NCI-H526 (cell line): ENCODE measurements around the gene FAAP100.
"Not testable (repeated sequence)": the region's sequence is repeated elsewhere in the genome, so short reads cannot be mapped to it uniquely, and the experiment has no call there.

ENCODE experiments used
- DNase-seq, 2 experiments: peaks; one replicate each; lab custom pipeline; 2025; lab: John Stamatoyannopoulos, UW

Gene FAAP100

DNA sequence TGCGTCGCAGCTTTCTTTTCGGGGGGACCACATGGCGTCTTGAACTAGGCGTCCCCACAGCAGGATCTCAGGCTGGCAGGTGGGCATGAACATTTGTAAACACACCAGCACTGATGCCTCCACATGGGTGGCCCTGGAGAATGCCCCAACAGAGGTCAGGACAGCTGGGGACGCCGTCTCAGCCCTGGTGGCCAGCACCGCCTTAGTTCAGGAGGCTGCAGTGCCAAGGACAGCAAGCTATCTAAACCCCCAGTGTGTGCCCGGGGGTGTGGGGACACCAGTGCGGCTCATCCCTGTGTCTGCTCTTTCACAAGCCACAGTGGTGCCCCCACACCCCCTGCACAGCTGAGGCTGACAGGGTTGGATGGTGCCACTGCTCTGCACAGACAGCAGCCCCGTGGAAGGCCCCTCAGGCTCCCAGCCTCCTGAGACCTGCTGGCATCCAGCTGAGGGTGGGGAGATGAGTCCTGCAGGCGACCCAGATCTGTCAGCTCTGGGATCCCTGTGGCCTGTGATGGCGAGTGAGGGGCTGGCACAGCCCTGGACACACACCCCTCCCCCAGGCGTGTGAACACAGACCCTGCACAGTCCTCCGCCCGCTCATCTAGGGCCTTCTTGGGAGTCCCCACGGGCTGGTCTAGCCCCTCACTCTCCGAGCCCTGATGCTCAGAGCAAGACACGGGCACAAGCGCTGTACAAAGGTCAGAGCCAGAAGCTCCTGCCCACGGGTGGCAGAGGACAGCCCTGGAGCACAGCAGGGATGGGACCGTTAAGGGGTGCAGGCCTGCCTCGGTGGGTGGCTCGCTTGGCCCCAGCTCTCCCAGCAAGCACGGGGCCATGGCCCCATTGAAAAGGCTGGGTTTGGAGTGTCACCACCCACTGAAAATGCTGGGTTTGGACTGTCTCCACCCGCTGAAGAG is 13.2 kb downstream of the FAAP100 start:
- no peak for DNase-seq

DNA sequence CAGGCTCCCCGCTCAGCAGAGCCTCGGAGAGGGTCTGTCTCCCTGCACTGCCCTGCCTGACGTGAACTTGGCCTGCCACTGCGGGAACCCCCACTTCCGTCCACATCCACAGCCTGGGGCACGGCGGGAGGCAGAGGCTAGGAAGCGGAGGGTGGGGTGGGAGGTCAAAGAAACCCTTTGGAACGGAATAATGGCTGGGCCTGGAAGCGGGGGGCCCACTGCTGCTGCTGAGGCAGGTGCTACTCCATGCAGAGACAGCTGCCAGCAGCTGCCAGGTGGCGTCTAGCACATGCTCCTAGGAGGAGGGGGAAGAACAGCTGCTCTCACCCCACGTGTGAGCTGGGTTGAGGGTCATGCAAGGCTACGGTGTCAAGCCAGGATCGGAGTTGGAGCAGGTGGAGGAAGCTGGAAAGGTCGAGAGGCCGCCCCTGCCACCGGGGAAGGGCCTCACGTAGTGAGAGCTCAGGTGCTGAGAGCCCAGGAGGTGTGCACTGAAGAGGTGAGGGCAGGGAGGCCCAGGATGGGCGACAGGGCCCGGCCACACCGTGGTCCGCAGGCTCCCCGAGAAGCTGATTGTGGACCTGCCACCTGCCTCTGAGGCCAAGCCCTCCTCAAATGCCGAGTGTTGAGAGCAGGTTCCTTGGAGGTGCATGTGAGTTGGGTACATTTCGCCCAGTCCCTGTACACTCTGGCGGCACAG is 14.1 kb downstream of the FAAP100 start:
- DNase-seq = peak in 1 of 2 experiments; percentile 52

DNA sequence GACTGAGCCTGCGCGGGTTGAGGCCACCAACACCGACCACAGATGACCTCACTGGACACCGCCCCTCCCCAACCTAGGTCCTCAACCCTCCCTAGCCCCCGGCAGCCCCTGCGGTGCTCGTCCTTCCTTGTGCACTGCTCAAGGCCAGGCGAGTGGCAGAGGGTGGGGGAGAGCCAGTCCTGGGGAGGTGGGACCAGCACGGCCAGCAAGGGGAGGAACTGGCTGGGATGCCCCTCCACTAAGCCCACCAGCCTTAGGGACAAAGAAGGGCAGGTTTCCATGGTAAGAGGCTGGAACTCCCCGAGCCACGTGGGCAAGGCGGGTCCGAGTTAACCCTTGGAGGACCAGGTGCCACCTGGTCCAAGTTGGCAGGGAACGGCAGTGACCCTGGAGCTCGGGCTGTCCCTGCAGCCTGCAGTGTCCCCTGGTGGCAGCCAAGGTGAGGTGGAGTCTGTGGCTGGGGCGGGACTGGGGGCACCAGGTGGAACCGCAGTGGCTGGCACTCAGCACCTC is 14.8 kb downstream of the FAAP100 start:
- peak; percentile 40 to 75 for DNase-seq

DNA sequence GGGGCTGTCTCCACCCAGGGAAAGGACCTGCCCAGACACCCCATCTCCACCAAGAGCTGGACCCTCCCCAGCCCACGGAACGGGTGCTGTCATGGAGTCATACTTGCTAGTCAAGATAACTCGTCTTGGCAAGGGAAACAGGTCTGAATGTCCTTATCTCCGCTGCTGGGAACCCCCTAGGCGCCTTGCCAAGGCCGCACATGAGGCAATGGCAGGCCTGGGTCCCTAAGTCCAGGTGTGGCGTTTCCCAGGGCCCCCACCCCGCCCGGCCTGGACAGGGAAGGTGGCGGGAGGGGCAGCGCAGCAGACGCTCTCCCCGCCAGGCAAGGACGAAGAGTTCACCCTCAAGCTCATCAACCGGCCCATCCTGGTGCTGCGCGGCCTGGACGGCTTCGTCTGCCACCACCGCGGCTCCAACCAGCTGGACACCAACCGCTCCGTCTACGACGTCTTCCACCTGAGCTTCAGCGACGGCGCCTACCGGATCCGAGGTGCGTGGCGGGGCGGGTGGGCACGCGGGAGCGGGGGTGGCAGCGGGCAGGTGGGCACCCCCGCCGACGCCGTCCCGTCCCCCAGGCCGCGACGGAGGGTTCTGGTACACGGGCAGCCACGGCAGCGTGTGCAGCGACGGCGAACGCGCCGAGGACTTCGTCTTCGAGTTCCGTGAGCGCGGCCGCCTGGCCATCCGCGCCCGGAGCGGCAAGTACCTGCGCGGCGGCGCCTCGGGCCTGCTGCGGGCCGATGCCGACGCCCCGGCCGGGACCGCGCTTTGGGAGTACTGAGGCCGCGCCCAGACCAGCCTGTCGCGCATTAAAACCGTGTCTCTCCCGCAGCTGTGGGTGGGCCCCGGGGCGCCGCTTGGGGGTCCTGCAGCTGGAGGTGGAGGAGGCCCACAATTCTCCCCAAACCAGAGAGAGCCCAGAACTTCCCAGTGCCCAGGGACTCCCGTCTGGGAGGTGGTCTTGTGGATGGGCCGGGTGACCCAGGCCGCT is 15.6 kb downstream of the FAAP100 start:
- DNase-seq = peak in 1 of 2 experiments; percentile 56

DNA sequence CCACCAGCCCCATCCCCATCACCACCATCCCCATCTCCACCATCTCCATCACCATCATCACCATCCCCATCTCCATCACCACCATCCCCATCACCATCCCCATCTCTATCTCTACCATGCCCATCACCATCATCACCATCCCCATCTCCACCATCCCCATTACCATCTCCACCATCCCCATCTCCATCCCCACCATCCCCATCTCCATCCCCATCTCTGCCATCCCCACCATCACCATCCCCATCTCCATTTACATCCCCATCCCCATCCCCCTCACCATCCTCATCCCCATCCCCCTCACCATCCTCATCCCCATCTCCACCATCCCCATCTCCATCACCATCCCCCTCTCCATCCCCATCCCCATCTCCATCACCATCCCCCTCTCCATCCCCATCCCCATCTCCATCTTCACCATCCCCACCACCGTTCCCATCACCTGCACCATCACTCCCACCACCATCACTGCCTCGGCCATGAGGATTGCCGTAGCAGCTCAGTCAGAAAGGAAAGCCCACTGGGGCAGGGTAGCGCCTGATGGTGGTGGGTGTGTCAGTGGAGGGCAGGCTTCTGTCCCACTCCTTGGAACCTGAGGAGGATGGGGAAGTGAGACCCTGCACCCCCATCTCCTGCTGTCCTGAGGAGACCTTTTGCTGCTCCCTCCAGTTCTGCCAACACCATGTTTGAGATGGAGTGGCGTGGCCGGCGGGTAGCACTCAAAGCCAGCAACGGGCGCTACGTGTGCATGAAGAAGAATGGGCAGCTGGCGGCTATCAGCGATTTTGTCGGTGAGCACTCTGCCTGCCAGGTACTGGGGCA is 16.5 kb downstream of the FAAP100 start:
- no peak for DNase-seq

DNA sequence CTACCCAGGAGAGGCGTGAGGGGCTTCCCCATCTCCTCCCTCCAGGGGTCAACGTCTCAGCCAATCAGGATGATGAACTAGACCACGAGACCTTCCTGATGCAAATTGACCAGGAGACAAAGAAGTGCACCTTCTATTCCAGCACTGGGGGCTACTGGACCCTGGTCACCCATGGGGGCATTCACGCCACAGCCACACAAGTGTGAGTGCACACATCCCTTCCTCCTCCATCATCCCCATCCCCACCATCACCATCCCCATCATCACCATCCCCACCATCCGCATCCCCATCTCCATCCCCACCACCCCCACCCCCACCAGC is 17.2 kb downstream of the FAAP100 start:
- no peak for DNase-seq

DNA sequence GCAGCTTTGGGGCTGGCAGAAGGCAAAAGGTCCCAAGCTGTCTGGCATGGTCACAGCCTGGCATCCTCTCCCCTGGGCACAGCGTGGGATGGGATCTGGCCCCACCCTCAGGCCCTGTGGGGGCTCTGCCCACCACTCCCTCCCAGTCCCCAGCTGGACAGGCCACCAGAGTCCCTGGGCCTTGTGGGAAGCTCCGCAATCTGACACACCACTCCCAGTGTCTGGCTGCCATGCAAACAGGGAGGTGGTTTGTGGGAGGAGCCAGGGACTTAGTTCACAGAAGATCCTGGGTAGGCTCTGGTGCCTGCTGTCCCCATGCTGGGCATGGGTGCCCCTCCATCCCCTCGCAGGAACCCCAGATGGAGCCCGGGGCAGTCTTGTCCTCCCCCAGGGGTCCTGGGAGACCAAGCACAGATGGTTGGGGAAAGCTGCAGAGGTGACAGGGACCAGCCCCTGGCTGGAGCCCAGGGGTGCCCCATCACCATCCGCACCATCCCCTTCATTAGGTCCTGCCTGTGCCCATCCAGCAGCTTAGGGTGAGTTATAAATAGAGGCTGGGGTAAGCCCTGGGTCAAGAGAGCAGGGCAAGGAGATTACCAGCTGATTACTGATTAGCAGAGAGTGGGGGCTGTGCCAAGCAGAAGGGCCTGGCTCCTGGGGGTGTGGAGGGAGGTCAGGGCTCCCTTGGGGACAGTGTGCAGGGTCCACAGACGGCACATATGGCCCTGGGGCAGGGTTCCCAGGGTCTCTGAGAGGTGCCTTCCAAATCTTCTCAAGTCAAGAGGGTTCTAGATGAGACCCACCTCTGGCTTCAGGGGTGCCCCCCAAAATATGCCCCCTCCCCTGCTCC is 17.8 kb downstream of the FAAP100 start:
- peak in 1 of 2 experiments; percentile 57 for DNase-seq

DNA sequence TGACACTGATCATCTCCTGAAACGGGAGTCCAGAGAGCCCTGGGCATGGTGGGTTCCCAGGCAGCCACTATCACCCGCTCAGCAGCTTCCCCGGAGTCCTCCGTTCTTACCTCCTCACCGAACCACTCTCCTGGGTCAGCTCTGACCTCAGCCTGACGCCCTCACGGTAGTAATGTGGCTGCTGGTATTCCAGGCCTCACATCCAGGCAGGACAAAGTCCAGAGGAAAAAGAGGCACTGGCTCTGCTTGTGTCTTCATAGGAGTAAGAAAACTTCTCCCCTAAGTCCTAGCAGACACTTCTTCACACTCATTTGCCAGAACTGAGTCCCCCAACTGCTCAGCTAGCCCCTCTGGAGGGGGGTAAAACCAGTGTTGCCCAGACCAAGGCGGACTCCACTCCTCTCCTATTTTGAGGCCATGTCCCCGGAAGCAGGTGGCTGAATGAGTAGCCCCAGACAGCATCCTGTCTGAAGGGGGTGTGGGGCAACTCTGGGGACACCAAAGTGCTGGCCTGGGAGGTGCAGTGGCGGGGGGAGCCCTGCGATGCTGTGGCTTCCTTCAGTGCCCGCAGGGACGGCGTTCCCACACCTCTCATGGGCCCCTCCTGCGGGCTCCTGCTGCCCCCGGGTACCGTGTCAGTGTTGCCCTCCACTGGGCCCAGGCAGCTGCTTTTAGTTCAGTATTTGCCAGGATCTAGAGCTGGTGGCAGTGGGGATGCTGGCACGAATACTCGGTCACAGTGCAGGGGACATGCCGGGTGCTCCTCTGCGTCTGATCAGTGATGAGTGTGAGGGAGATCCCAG is 18.6 kb downstream of the FAAP100 start:
- DNase-seq = no peak

DNA sequence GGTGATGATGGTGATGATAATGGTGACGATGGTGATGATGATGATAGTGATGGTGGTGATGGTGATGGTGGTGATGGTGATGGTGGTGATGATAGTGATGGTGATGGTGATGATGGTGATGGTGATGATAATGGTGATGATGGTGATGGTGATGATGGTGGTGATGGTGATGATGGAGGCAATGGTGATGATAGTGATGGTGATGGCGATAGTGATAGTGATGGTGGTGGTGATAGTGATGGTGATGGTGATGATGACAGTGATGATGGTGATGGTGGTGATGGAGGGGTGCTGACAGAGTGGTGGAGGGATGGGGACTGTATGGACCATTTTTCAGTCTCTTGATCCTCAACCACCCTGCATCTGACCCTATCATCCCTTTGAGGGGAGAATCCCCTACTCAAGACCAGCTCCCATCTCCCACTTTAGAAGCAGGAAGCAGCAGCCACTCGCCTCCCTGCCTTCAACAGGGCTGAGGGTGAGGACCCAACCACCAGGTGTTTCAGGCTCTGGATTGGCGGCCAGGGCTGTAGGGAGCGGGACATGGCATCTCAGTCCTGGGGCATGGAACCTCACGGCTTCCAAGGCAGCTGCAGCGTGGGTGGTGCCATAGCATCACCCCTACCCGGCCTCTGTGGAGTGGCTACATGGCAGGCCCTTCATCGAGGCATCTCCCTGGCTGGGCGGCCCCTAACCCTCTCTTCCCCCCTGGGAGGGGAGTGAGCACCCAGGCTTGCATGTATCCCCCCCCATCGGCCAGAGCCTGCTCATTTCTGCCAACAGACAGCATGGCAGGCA is 19.5 kb downstream of the FAAP100 start:
- no peak for DNase-seq

DNA sequence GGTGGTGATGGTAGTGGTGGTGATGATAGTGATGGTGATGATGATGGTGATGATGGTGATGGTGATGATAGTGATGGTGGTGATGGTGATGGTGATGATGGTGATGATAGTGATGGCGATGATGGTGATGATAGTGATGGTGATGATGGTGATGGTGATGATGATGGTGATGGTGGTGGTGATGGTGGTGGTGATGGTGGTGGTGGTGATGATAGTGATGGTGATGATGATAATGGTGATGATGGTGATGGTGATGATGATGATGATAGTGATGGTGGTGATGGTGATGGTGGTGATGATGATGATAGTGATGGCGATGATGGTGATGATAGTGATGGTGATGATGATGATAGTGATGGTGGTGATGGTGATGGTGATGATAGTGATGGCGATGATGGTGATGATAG is 20.2 kb downstream of the FAAP100 start:
- not testable (repeated sequence) for DNase-seq

DNA sequence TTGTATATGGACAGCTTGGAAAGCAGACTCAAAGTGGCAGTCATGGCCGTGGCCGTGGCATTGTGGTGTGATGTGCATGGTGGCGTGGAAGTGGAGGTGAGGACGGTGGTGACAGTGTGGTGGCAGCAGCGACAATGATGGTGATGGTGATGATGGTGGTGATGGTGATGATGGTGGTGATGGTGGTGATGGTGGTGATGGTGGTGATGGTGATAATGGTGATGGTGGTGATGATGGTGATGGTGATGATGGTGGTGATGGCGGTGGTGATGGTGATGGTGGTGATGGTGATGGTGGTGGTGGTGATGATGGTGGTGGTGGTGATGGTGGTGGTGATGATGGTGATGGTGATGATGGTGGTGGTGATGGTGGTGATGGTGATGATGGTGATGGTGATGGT is 21.1 kb downstream of the FAAP100 start:
- DNase-seq = not testable (repeated sequence)

DNA sequence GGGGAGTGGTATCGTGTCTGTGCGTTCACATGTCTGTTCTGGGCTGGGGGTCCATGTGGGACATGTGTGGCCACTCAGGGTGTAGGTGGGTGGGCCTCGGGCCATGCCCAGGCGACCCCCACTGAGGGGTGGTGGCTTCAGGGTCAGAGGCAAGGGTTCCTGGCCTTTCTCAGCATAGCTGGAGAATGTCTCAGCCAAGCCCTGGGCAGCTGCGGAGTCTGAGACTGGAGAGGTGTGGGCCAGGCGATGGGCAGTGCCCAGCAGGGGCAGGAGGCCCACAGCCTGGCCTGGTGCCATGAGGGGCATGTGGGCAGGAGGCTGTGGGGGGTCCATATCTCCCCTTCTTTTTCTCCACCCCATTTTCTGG is 22.7 kb downstream of the FAAP100 start:
- DNase-seq = no peak

DNA sequence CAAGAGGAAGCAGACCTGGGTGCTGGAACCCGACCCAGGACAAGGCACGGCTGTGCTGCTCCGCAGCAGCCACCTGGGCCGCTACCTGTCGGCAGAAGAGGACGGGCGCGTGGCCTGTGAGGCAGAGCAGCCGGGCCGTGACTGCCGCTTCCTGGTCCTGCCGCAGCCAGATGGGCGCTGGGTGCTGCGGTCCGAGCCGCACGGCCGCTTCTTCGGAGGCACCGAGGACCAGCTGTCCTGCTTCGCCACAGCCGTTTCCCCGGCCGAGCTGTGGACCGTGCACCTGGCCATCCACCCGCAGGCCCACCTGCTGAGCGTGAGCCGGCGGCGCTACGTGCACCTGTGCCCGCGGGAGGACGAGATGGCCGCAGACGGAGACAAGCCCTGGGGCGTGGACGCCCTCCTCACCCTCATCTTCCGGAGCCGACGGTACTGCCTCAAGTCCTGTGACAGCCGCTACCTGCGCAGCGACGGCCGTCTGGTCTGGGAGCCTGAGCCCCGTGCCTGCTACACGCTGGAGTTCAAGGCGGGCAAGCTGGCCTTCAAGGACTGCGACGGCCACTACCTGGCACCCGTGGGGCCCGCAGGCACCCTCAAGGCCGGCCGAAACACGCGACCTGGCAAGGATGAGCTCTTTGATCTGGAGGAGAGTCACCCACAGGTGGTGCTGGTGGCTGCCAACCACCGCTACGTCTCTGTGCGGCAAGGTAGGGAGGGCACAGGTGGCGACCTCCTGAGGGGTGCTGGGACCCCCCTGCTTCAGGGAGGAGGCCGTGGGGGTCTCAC is 23.3 kb downstream of the FAAP100 start:
- DNase-seq = peak in 1 of 2 experiments; percentile 75

DNA sequence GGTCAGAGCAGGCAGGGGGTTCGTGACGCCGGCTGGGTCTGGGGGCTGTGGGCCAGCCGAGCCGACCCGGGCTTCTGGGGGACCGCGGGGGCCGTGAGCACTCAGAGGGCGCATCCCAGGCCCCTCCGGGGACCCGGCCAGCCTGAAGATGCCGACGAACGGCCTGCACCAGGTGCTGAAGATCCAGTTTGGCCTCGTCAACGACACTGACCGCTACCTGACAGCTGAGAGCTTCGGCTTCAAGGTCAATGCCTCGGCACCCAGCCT is 23.8 kb downstream of the FAAP100 start:
- no peak for DNase-seq

DNA sequence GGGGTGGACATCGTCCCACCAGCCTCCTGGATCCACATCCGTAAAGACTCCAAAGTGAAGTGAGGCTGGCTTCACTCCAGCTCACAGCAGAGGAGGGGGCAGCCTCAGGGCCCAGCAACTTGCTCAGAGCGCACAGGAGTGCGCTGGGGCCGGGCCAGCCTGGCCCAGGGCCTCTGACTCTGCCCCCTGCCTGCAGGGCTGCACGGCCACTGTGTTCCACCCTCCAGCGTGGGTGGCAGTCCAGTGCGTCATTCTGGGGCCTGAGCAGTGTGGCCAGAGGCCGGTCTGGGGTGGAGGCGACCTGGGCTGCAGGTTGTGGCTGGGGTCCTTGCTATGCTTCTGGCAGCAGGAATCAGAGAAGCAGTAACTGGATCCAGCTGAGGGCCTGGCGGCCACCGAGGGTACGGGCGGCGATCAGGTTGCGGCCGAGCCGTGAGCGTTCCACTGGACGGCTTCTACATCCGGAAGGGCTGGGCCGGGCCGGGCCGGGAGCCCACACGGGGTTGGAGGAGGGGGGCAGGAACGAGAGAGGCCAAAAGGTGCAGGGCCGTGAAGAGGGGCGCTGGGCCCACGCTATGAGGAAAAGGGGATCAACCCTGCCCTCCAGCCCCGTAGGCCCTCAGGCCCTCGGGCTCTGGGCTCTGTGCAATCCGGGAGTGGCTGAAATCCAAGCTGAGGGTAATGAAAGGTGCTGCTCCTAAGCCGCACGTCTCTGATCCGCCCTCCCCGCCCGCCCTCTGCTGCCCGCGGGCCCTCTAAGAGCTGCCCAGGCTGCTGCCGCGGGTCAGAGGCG is 24.4 kb downstream of the FAAP100 start, which contains the start of gene FSCN2:
FSCN2 (plus strand) TSS at position 787 of the 793 bp plus-strand sequence. CDS start 155 bp downstream, outside the sequence.
- DNase-seq = no peak

DNA sequence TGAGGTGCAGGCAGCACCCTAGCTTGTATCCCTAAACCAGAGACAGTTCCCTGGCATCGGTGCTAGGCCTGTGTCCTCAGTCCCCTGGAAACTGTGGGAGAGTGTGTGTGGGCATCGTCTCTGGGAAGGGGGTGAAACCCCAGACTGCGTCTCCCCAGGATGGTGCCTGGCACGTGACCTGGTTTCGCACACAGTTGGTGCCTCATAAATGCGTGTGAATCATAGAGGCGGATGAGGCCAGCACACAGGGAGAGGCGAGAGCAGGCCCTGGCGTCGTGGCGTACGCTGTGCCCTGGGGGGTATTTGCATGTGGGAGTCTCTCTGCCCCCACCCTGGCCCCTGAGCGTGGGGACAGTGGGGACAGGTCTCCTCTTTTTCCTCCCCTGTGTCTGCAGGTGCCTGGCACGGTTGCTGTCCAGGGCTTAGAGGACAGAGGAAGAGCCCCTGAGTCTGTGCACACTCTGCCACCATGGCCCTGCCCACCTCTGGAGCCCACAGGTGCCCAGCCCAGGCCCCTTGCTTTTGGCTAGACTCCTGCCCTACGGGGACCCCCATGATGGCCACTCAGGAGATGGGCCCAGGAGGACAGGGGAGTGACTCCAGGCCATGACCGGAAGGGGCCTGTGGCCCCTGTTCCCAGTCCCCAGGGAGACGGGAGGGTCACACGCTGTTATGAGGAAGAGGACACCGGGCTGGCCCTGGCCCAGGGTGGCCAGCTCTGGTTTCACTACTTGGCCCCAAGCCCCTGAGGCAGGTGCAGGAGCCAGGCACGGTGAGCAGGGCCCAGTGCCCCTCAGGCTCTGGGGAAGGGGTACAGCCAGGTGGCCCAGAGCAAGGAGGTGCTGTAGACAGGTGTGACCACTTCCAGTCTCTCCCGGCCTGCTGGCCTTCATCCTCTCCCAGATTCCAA is 25.2 kb downstream of the FAAP100 start:
- no peak for DNase-seq
